GM12865 (cell line): ENCODE data around the gene RHBDL1.

Source experiments
- DNase-seq: peaks from one replicate; pipeline ENCODE4 v3.0.0; 2010; ENCODE audit warnings: low read depth
- H3K4me3 ChIP-seq: 2 replicates; pipeline ENCODE4 v1.5.1; 2011; ENCODE audit warnings: mild to moderate bottlenecking, low read depth, low read length, control low read depth
- CTCF ChIP-seq: IDR thresholded peaks from 2 replicates; pipeline ENCODE4 v1.5.1; 2011; ENCODE audit warnings: low read length, control low read depth, low read depth, inconsistent platforms; ENCODE audit not compliant: insufficient read depth; ENCODE audit errors: missing control alignments

The RHBDL1 gene

GRCh38 chr16:706189-707061 lies 31.0 kb downstream of the RHBDL1 start:
- TF ChIP-seq CTCF, result no peak
- no peak for DNase-seq
- no peak overlapping the region for H3K4me3 ChIP-seq

- no peak overlapping the region for H3K4me3 ChIP-seq
- no peak for TF ChIP-seq CTCF
Measured at GRCh38 chr16:707062-707538, 31.6 kb downstream of the RHBDL1 start.

GRCh38 chr16:708019-708418 lies 32.5 kb downstream of the RHBDL1 start:
- DNase-seq, result no peak
- TF ChIP-seq CTCF, result no peak

More at GRCh38 chr16:707062-707538, 31.6 kb downstream of the RHBDL1 start:
- DNase-seq, result no peak

GRCh38 chr16:708959-709358 lies 33.5 kb downstream of the RHBDL1 start:
- no peak for DNase-seq
- TF ChIP-seq CTCF, result no peak
- no peak overlapping the region for H3K4me3 ChIP-seq

More at GRCh38 chr16:708019-708418, 32.5 kb downstream of the RHBDL1 start:
- no peak overlapping the region for H3K4me3 ChIP-seq

- no peak overlapping the region for H3K4me3 ChIP-seq
- no peak for TF ChIP-seq CTCF
- DNase-seq, result no peak
Measured at GRCh38 chr16:709566-710499, 34.4 kb downstream of the RHBDL1 start.

GRCh38 chr16:710500-711075 lies 35.1 kb downstream of the RHBDL1 start:
- DNase-seq, result no peak
- TF ChIP-seq CTCF, result no peak
- H3K4me3 ChIP-seq, result no peak overlapping the region
